Hepatocyte (in vitro differentiated cells): ENCODE data around the gene VRTN. TPM values are rescaled to one million over a fixed set of nuclear protein-coding genes. Genes with fewer than 3 reads are reported as not detected.

Experiments used
- DNase-seq: peaks from one replicate; pipeline ENCODE4 v3.0.0-alpha.2; 2016; ENCODE audit warnings: low spot score
- H2AFZ ChIP-seq: fragments of 200-600 bp; sonication (generic); 2 replicates; pipeline ENCODE4 v1.6.0; 2016; ENCODE audit warnings: antibody characterized with exemption, mild to moderate bottlenecking
- H3K27ac ChIP-seq: fragments of 200-600 bp; sonication (generic); 2 replicates; pipeline ENCODE4 v1.5.1; 2016; ENCODE audit warnings: mild to moderate bottlenecking
- H3K27me3 ChIP-seq: fragments of 200-600 bp; sonication (generic); 2 replicates; pipeline ENCODE4 v1.6.1; 2016
- H3K36me3 ChIP-seq: fragments of 200-600 bp; sonication (generic); replicated peaks from 2 replicates; pipeline ENCODE4 v1.5.1; 2016; ENCODE audit warnings: low read depth; ENCODE audit not compliant: insufficient read depth
- H3K4me1 ChIP-seq: fragments of 200-600 bp; sonication (generic); 2 replicates; pipeline ENCODE4 v1.5.1; 2016; ENCODE audit warnings: mild to moderate bottlenecking, moderate library complexity; ENCODE audit not compliant: insufficient read depth
- H3K4me2 ChIP-seq: fragments of 200-600 bp; sonication (generic); 2 replicates; pipeline ENCODE4 v1.6.0; 2016
- H3K4me3 ChIP-seq: fragments of 200-600 bp; sonication (generic); 2 replicates; pipeline ENCODE4 v1.5.1; 2016; ENCODE audit warnings: mild to moderate bottlenecking
- H3K79me2 ChIP-seq: fragments of 200-600 bp; sonication (generic); 2 replicates; pipeline ENCODE4 v1.6.0; 2017; ENCODE audit warnings: mild to moderate bottlenecking
- H3K9me2 ChIP-seq: fragments of 200-600 bp; sonication (generic); replicated peaks from 2 replicates; pipeline ENCODE4 v1.6.0; 2017; ENCODE audit warnings: mild to moderate bottlenecking; ENCODE audit not compliant: insufficient read depth
- H3K9me3 ChIP-seq: fragments of 200-600 bp; sonication (generic); 2 replicates; pipeline ENCODE4 v1.5.1; 2016; ENCODE audit warnings: low read depth, mild to moderate bottlenecking
- H4K20me1 ChIP-seq: fragments of 200-600 bp; sonication (generic); 2 replicates; pipeline ENCODE4 v1.6.0; 2016; ENCODE audit warnings: mild to moderate bottlenecking; ENCODE audit not compliant: insufficient read depth, poor library complexity, severe bottlenecking
- EZH2 ChIP-seq: fragments of 200-600 bp; sonication (generic); IDR thresholded peaks from 2 replicates; pipeline ENCODE4 v1.6.1; 2016; ENCODE audit warnings: antibody characterized with exemption, mild to moderate bottlenecking, borderline replicate concordance
- EZH2phosphoT487 ChIP-seq: fragments of 200-600 bp; sonication (generic); IDR thresholded peaks from one replicate; pipeline ENCODE4 v1.6.1; 2018; ENCODE audit warnings: antibody characterized with exemption, mild to moderate bottlenecking, low read depth, moderate library complexity; ENCODE audit not compliant: unreplicated experiment, severe bottlenecking
- WGBS: methylation state at CpG from one replicate; pipeline ENCODE4 v1.1.6; 2016; ENCODE audit warnings: low lambda C conversion rate; ENCODE audit errors: missing lambda C conversion rate; 5-methylcytosine and 5-hydroxymethylcytosine counted together
- polyA plus RNA-seq: library from polyadenylated mRNA; unstranded; fragments of >200 nt; fragmentation: Nextera tagmentation; extraction: Ambion mirVana; gene quantifications from 2 replicates; pipeline ENCODE4 v1.2.1, GENCODE V29; 2016
- total RNA-seq: library from RNA; depleted of rRNA; stranded (reverse); fragments of >200 nt; gene quantifications from 2 replicates; pipeline ENCODE4 v1.2.3, GENCODE V29; 2014
- TF ChIP-seq, protein P1 (sequence below): fragments of 200-600 bp; sonication (generic); IDR thresholded peaks from 2 replicates; pipeline ENCODE4 v1.5.1; 2016; ENCODE audit warnings: antibody characterized with exemption, mild to moderate bottlenecking; ENCODE audit not compliant: poor library complexity

The VRTN gene
- total and polyA plus RNA-seq, 2 experiments from 2014 or later, result 0.13 TPM; not detected in 1

DNA sequence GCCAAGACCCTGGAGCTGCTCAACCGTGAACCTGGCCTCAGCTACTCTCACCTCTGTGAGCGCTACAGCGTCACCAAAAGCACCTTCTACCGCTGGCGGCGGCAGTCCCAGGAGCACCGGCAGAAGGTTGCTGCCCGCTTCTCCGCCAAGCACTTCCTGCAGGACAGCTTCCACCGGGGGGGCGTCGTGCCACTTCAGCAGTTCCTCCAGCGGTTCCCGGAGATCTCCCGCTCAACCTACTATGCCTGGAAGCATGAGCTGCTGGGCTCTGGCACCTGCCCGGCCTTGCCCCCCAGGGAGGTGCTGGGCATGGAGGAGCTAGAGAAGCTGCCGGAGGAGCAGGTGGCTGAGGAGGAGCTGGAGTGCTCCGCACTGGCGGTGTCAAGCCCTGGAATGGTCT lies 9.3 kb downstream of the VRTN start:
- Histone ChIP-seq H3K4me1 (no peaks in the 10 kb centered on the region), H3K4me3 (no peak overlapping the region), H3K9me3 (no peaks in the 10 kb centered on the region), H3K27ac (no peak overlapping the region), H3K36me3 (no peaks in the 10 kb centered on the region), H4K20me1 (no peaks in the 10 kb centered on the region), H3K4me2 (no peak overlapping the region), H2AFZ (no peak overlapping the region), H3K9me2 (no peaks in the 10 kb centered on the region), H3K79me2 (no peaks in the 10 kb centered on the region), H3K27me3 (no peaks in the 10 kb centered on the region)
- TF ChIP-seq EZH2 (no peak), EZH2phosphoT487 (no peak)
- TF ChIP-seq, protein P1, sequence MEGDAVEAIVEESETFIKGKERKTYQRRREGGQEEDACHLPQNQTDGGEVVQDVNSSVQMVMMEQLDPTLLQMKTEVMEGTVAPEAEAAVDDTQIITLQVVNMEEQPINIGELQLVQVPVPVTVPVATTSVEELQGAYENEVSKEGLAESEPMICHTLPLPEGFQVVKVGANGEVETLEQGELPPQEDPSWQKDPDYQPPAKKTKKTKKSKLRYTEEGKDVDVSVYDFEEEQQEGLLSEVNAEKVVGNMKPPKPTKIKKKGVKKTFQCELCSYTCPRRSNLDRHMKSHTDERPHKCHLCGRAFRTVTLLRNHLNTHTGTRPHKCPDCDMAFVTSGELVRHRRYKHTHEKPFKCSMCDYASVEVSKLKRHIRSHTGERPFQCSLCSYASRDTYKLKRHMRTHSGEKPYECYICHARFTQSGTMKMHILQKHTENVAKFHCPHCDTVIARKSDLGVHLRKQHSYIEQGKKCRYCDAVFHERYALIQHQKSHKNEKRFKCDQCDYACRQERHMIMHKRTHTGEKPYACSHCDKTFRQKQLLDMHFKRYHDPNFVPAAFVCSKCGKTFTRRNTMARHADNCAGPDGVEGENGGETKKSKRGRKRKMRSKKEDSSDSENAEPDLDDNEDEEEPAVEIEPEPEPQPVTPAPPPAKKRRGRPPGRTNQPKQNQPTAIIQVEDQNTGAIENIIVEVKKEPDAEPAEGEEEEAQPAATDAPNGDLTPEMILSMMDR, result no peak
- 95% methylated on average over 19 of the region's 19 CpGs for WGBS
- DNase-seq, result no peak

DNA sequence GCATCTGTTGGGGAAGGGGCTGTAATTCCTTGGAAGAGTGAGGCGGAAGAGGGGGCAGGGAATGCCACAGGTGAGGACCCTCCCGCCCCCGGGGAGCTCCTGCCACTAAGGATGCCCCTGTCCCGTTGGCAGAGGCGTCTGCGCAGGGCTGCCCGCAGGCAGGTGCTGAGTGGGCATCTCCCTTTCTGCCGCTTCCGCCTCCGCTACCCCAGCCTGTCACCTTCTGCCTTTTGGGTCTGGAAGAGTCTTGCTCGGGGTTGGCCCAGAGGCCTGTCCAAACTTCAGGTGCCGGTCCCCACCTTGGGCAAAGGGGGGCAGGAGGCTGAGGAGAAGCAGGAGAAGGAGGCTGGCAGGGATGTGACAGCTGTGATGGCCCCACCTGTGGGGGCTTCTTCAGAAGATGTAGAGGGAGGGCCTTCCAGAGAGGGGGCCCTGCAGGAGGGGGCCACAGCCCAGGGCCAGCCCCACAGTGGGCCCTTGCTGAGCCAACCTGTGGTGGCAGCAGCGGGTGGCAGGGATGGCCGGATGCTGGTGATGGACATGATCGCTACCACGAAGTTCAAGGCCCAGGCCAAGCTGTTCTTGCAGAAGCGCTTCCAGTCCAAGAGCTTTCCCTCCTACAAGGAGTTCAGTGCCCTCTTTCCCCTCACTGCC lies 10.0 kb downstream of the VRTN start:
- no peaks in the 10 kb centered on the region for H3K36me3 ChIP-seq
- H3K4me2 ChIP-seq, result no peak overlapping the region
- peaks cover 4% of the 10 kb centered on the region for H3K27me3 ChIP-seq
- H3K4me1 ChIP-seq, result no peaks in the 10 kb centered on the region
- WGBS, result 96% methylated on average over 14 of the region's 17 CpGs
- TF ChIP-seq EZH2, result no peak
- TF ChIP-seq, protein P1, result no peak
- no peak for TF ChIP-seq EZH2phosphoT487
- DNase-seq, result no peak
- no peaks in the 10 kb centered on the region for H3K9me3 ChIP-seq
- no peak overlapping the region for H3K4me3 ChIP-seq
- H3K9me2 ChIP-seq, result no peaks in the 10 kb centered on the region
- no peak overlapping the region for H3K27ac ChIP-seq
- no peaks in the 10 kb centered on the region for H3K79me2 ChIP-seq
- no peak overlapping the region for H2AFZ ChIP-seq
- H4K20me1 ChIP-seq, result no peaks in the 10 kb centered on the region

DNA sequence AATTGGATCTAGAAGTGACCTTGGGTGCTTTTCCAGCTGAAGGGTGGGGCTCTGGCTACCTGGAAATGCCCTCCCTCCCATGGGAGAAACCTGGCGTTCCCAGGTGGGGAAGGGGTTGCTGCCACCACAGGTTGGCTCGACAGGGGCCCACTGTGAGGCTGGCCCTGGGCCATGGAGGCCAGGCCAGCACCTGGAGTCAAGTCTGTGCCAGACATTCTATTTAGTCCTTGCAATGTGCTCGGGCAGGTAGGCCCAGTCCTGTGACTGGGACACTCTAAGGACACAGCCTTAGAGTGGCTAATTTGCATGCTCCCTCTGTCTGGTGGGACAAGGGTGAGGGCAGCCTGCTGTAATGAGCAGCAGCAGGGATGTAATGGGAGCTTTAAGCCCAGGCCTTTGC lies 11.9 kb downstream of the VRTN start:
- Histone ChIP-seq H3K27ac (no peak overlapping the region), H3K4me2 (no peak overlapping the region), H3K9me2 (no peaks in the 10 kb centered on the region), H3K4me3 (no peak overlapping the region), H3K27me3 (peaks cover 10% of the 10 kb centered on the region), H3K36me3 (no peaks in the 10 kb centered on the region), H4K20me1 (no peaks in the 10 kb centered on the region), H3K9me3 (no peaks in the 10 kb centered on the region), H3K4me1 (no peaks in the 10 kb centered on the region), H2AFZ (no peak overlapping the region), H3K79me2 (no peaks in the 10 kb centered on the region)
- WGBS, result 78% methylated on average over 3 of the region's 3 CpGs
- no peak for DNase-seq
- TF ChIP-seq EZH2phosphoT487, result no peak
- TF ChIP-seq EZH2, result no peak
- TF ChIP-seq, protein P1, result no peak
